ENCODE data around the gene EFCAB14. TPM values are rescaled to one million over a fixed set of nuclear protein-coding genes. Genes with fewer than 3 reads are reported as not detected.

EFCAB14 gene
- total and polyA plus RNA-seq, 2 of the 4 experiments (the other 2 are of a cell fraction) = 28.6 to 43.0 TPM

GRCh38 chr1:46650491-46650890, 68.4 kb downstream of the EFCAB14 start:
- intact Hi-C loops (cut with micrococcal nuclease) (no loop called here), dilution Hi-C loops (cut with HindIII; ENCODE audit: low sequenced_read_pairs, unreplicated experiment) (no loop called here), in situ Hi-C loops (cut with MboI; ENCODE audit: low sequenced_read_pairs) (no loop called here)
- Histone ChIP-seq H3K27me3 (ENCODE audit: control insufficient read depth, insufficient read depth, low read length) (no peaks in the 10 kb centered on the region), H2AFZ (replicated peaks; ENCODE audit: low read length, poor library complexity) (no peak overlapping the region), H3K23ac (ENCODE audit: low read depth, low read length) (no peak overlapping the region), H4K5ac (ENCODE audit: low read depth, low read length) (no peak overlapping the region), H4K8ac (ENCODE audit: low read depth in 2 of 2, low read length in 2 of 2) (no peak overlapping the region), H3K18ac (ENCODE audit: low read depth, low read length) (no peak overlapping the region), H2BK5ac (ENCODE audit: low read depth, low read length, poor library complexity, severe bottlenecking) (no peak overlapping the region), H3K36me3 (ENCODE audit: control insufficient read depth, insufficient read depth, low read length) (peaks cover 15% of the 10 kb centered on the region; the same call in 1 of the 2 replicates), H3K56ac (ENCODE audit: extremely low read depth, insufficient read depth, low read length) (no peak overlapping the region), H2AK9ac (replicated peaks; ENCODE audit: low read depth, low read length, poor library complexity) (no peak overlapping the region), H3K79me1 (ENCODE audit: low read depth in 1 of 2, low read length in 2 of 2) (0 out of 4 replicates have a peak, but pooled peaks cover 0 to 3% of the 10 kb centered on the region in 2 experiments), H3K4me1 (ENCODE audit: control insufficient read depth, insufficient read depth, low read length) (peaks cover 5% of the 10 kb centered on the region; the same call in 1 of the 2 replicates), H4K91ac (ENCODE audit: insufficient read depth, low read depth, low read length) (no peak overlapping the region), H3K4ac (ENCODE audit: low read depth, low read length) (no peak overlapping the region), H3K9me1 (ENCODE audit: insufficient read depth, low read length) (no peaks in the 10 kb centered on the region), H3K9me3 (ENCODE audit: control insufficient read depth, insufficient read depth, low read length) (0 out of 2 replicates have a peak, but pooled peaks cover 2% of the 10 kb centered on the region), H3K14ac (replicated peaks; ENCODE audit: low read depth, low read length) (no peak overlapping the region), H2AK5ac (ENCODE audit: low read depth, low read length) (no peak overlapping the region), H2BK120ac (ENCODE audit: low read depth, low read length) (no peak overlapping the region), H2BK20ac (ENCODE audit: low read depth, low read length) (no peak overlapping the region), H3K27ac (ENCODE audit: insufficient read depth, low read length) (no peak overlapping the region), H3K4me2 (ENCODE audit: low read depth, low read length) (no peak overlapping the region), H3K9ac (ENCODE audit: low read depth, low read length) (no peak overlapping the region), H4K20me1 (ENCODE audit: insufficient read depth, low read length) (no peaks in the 10 kb centered on the region), H2BK15ac (ENCODE audit: low read depth, low read length) (no peak overlapping the region), H3K4me3 (ENCODE audit: insufficient read depth, low read depth, low read length) (no peak overlapping the region)
- WGBS, 2 experiments (ENCODE audit: extremely low coverage in 2 of 2, insufficient read length in 1 of 2) = no CpG with 5 or more reads among the region's 3 CpGs
- CTCF ChIA-PET = no interaction called here
- ATAC-seq (ENCODE audit: low read depth) = no peak
- DNase-seq = no peak
- POLR2A ChIA-PET (ENCODE audit: unreplicated experiment) = no interaction called here
- no TSS peak for BruUV-seq (replicated peaks)
- TF ChIP-seq NFE2L2 (IDR thresholded peaks at IDR 0.05; ENCODE audit: low read depth, low read length) (no peak), MAZ (IDR thresholded peaks at IDR 0.05; ENCODE audit: borderline replicate concordance, low read depth, low read length) (no peak), RAD21 (IDR thresholded peaks at IDR 0.05; ENCODE audit: low read length) (no peak), USF2 (IDR thresholded peaks at IDR 0.05; ENCODE audit: low read depth, low read length) (no peak), CTCF (conservative IDR thresholded peaks at IDR 0.05; ENCODE audit: low read depth, low read length) (no peak), CEBPB (IDR thresholded peaks at IDR 0.05; ENCODE audit: low read depth, low read length) (no peak), MXI1 (IDR thresholded peaks at IDR 0.05; ENCODE audit: borderline replicate concordance, low read depth, low read length) (no peak)

Measured in IMR-90 (cell line).